Measurements from ENCODE around the gene HOXB7.
A peak's percentile ranks its signal among the peaks of the same experiment; 100 is the strongest.

HOXB7 gene

DNA sequence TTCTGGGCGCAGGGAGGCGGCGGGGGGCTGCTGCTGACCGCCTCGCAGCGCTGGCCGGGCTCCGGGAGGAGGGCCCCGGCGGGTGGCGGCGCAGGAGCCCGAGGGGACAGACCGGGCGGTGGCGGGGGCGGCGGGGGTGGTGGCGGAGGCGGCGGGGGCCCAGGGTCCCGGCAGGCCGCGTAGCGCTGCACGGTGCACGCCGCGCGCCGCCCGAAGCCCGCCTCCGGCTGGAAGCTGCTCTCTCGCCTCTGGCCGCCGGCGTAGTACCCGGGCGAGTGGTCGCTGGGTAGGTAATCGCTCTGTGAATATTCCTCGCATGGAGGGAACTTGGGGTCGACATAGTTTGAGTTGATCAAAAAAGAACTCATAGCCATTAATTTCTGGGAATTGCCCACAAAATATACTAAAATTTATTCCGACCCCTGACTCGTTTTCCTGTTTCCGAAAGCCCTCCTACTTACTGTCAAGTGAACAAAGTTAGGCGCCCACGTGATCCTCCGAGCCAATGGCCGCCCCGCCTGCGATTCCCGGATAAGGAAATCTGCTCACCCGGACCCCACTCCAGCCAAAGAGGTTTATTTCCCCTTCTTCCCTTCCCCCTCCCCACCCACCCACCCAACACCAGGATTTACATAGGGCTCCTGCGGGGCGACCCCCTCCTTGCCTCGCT is 32.7 kb downstream of the HOXB7 start, which contains the start of gene HOXB4:
Gene HOXB4, minus strand, starts transcription at position 405 of the 670 bp plus-strand sequence. Its CDS starts 31 bp downstream, at position 374.
- DNase-seq, result peak; percentile 37 to 41

GRCh38 chr17:48577330-48577945 is 33.4 kb downstream of the HOXB7 start:
- no peak for DNase-seq

GRCh38 chr17:48576479-48577309 is 34.1 kb downstream of the HOXB7 start:
- DNase-seq, result no peak

GRCh38 chr17:48575673-48576478 is 34.9 kb downstream of the HOXB7 start:
- no peak for DNase-seq

DNA sequence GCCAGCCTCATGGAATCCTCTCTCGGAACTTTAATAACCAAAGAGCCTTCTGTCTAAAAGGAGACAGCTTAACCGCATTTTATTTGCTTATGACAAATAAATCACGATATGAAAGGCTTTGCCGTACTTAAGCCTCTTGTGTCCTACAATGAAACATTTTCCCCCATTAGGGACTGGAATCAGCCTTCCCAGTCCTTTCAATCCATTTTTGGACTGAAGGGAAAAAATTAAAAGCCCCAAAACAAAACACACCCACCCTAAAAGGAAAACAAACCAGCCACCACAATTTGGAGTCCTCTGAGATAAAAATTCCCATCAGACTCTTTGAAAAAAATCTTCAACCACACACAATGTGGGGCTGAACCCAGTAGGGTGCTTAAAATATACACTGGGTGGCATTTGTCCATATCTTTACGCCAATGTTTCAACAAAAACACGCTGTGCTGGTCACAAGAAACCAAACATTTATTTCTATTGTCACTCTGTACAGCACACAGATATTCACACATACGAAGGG is 35.7 kb downstream of the HOXB7 start:
- no peak for DNase-seq

- no peak for DNase-seq
Observed at GRCh38 chr17:48574505-48575065, 36.2 kb downstream of the HOXB7 start.

DNA sequence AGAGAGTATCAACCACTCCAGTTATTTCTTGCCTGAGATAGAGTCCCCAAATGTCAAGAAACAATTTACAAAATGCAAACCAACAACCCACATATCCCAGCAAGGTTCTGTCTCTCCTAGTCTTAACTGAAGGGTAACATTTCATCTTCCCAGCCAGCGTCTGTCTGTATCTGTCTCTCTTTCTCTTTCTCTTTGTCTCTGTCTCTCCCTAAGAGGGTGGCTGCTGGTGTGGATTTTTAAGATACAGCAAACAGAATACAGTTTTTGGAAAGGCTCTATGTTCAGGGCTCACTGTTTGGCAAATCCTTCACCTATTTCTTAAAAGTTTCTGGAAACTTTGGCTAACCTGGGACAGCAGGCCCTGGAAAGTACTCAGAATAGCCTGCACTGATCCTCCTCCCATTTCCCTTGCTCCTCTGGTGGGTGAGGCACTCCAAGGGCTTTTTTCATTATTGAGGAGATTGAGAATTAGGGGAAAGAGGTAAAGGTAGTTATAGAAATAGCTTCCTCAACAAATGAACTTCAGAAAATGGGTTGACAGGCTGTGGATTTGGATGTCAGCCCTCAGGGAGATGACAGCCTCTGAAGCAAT is 38.9 kb downstream of the HOXB7 start:
- no peak for DNase-seq

GRCh38 chr17:48571024-48571818 is 39.6 kb downstream of the HOXB7 start:
- DNase-seq, result no peak

DNA sequence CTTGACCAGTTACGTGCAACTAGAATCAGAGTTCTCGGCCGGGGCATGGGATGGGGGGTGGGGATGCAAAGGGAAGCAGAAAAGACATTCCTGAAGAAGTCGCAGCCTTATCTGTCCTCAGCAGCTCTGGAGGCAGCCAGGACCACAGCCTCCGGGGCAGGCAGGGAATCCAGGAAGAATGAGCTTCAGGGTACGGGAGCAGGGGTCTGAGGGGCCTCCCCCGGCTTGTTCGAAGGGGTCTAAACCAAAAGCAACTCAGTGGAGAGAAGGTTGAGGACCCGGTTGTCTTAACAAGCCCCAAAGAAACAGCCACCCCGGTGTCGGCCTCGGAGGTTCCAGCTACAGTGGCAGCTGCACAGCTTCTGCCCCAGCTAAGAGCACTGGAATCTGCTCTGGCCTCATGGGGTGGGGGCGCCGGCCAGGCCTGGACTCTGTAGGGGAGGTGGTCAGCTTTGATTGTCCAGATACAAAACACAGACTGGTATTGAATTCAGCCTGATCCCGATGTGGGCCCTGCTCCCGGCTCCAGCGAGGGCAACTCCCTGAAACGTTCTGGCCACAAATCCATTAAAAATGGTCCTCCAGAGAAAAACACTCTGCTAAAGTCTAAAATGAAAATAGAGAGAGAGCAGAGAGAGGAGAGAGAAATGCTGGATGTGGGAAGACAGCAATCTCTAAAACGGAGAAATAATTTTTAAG is 40.3 kb downstream of the HOXB7 start:
- no peak for DNase-seq

DNA sequence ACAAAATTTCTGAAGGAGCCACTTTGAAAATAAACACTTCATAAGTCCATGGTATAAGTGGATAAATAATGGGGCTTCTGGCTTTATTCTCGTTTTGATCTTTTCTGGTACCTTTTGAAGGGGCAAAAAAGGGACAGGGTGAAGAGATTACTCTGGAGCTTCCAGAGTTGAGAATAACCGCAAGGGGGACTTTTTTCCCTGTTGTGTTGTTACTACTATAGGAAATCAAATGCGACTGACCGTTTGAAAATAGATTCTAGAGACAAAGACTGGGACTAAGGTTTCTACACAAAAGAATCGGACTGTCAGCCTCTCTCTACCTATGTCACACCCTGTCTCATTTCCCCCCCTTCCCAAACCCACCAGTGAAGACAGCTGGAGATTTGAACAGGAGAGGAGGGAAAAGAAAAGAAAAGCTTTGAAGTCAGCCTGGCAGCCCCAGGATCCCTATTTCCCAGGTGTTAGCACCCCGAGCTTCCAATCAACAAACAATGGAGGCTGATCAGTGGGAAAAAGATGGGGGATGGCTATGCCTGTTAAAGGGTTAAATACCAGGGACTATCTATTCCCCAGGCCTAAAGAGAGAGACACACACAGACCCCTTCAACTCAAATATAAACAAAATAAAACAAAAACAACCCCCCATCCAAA is 41.0 kb downstream of the HOXB7 start:
- DNase-seq, result no peak

DNA sequence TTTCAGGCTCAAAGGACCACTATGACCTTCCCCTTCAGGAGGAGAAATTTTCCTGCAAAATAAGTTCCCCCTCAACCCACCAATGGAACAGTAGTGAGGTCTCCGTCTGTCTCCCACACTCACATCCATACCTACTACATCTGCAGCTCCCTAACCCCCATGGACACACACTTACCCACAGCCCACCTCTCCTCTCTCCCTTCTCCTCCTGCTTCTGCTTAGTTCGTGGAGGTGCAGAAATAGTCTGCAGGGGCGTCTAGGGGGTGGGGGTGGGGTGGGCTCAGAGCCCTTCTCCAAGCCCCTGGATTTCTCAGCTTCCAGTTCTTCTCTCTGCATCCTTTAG is 41.6 kb downstream of the HOXB7 start:
- DNase-seq, result no peak

- DNase-seq, result no peak
Observed at GRCh38 chr17:48568499-48569239, 42.1 kb downstream of the HOXB7 start.

DNA sequence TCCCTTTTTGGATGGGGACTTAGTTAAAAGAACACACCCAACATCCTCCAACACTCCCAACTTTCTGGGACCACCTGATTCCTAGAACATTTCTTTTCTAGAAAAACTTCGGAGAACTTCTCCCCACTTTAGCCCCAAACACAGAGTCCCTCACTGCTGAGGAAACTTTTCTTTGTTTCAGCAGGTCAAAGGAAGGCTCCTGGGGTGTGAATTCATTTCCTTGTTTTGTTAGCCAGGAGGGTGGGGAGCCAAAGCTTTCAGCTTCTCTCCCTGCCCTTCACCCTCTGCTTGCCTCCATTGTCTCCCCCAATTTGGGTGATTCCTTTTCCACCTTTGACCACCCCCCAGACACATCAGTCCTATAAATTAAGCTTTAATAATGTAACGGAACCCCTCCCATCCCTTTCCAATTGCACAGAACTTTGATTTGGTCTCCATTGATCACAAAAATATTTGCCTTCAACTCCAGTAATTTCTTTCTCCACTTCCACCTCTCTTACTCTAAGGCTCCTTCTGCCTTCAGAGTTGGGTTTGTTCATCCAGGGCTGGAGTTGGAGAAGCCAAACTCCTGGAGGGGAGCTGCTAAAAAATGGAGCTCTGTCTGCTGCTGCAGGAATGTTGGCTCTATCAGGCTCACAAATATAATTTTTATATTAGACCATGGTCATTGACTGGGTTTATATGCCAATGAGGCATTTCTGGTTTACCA is 43.0 kb downstream of the HOXB7 start:
- no peak for DNase-seq

GRCh38 chr17:48567209-48567608 is 43.6 kb downstream of the HOXB7 start:
- no peak for DNase-seq

- DNase-seq, result no peak
Observed at GRCh38 chr17:48566717-48567116, 44.1 kb downstream of the HOXB7 start.

DNA sequence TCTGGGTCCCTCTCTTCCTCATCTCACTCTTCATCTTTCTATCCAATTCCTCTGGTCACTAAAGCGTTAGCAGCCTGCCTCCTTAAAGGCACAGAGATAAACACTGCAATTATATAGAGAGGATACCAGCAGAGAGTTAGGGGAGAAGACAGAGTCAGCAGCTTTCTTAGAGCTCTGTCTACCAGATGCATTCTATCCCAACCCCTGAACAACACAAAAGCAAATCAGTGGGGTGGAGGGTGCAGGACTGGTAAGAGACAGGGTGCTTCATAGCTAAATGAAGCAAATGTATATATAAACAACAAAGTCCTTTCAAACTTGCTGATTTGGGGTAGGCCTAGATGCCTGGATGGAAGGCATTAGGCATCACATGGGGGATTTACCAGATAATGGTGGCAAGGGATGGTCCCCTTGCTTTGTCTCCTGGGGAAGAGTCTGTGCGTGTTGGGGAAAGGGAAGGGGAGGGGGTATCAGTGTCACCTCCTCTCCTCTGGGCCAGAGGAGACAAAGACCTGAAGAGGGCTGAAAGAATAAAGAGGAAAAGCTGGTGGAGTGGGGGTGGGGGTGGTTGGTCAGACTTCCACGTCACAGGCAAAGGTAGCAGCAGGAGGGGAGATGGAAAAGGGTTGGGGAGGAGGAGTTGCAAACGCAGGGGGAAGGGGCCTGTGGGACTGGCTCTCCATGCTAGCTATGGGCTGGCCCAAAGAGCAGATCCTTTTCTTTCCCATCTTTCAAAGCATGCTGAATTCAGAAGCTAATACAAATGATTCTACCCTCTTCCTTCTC is 44.7 kb downstream of the HOXB7 start:
- DNase-seq, result no peak

GRCh38 chr17:48565022-48565554 is 45.7 kb downstream of the HOXB7 start:
- no peak for DNase-seq

Data from NCI-H1930 (cell line).